HL-60 (cell line): ENCODE measurements around the gene RERE.

Source experiments
- DNase-seq, 2 experiments: peaks; one replicate each; pipeline ENCODE4 v3.0.0-alpha.2; 2010 to 2020; ENCODE audit warnings: low read depth in 1 of 2, low spot score in 1 of 2
- H3K27ac ChIP-seq: fragments of 250-450 bp; sonication (Bioruptor Pico); replicated peaks from 2 replicates; pipeline ENCODE4 v1.5.1; 2020; ENCODE audit warnings: mild to moderate bottlenecking, moderate library complexity
- H3K27me3 ChIP-seq: fragments of 250-450 bp; sonication (Bioruptor Pico); 2 replicates; pipeline ENCODE4 v1.5.1; 2021; ENCODE audit warnings: mild to moderate bottlenecking, moderate library complexity; ENCODE audit not compliant: insufficient read depth, poor library complexity, severe bottlenecking
- H3K4me3 ChIP-seq: replicated peaks from 2 replicates; pipeline ENCODE4 v1.5.1; 2011; ENCODE audit warnings: mild to moderate bottlenecking, control low read depth, low read length; ENCODE audit not compliant: insufficient read depth
- CTCF ChIP-seq: IDR thresholded peaks from one replicate; pipeline ENCODE4 v1.5.1; 2011; ENCODE audit warnings: low read length, control low read depth, inconsistent platforms; ENCODE audit not compliant: insufficient read depth
- GABPA ChIP-seq: IDR thresholded peaks from 2 replicates; pipeline ENCODE4 v1.6.1; 2012; ENCODE audit warnings: low read depth
- POLR2AphosphoS5 ChIP-seq: IDR thresholded peaks from 2 replicates; pipeline ENCODE4 v1.6.1; 2012; ENCODE audit warnings: low read depth
- REST ChIP-seq: IDR thresholded peaks from 2 replicates; pipeline ENCODE4 v1.6.1; 2012; ENCODE audit warnings: low read depth; ENCODE audit not compliant: insufficient replicate concordance
- SPI1 ChIP-seq: IDR thresholded peaks from 2 replicates; pipeline ENCODE4 v1.6.1; 2012; ENCODE audit warnings: low read depth, mild to moderate bottlenecking, borderline replicate concordance

Gene RERE

GRCh38 chr1:8858888-8859706 is 41.7 kb upstream of the RERE start:
- TF ChIP-seq GABPA (no peak), POLR2AphosphoS5 (peak; percentile 64), REST (no peak), CTCF (peak; percentile 24)
- Histone ChIP-seq H3K27me3 (no peaks in the 10 kb centered on the region), H3K4me3 (no peak overlapping the region), H3K27ac (peak overlapping the region; percentile 42)
- peak in 1 of 2 experiments; percentile 75 for DNase-seq

GRCh38 chr1:8858112-8858668 is 40.8 kb upstream of the RERE start:
- no peak overlapping the region for H3K4me3 ChIP-seq
- H3K27ac ChIP-seq: peak overlapping the region; percentile 42
- no peak for TF ChIP-seq SPI1
- peak; percentile 84 for TF ChIP-seq POLR2AphosphoS5
- DNase-seq: peak in 1 of 2 experiments; percentile 77
- H3K27me3 ChIP-seq: no peaks in the 10 kb centered on the region

GRCh38 chr1:8856689-8857412 is 39.4 kb upstream of the RERE start:
- DNase-seq: no peak
- TF ChIP-seq SPI1 (no peak), GABPA (no peak), REST (no peak), POLR2AphosphoS5 (no peak), CTCF (no peak)
- Histone ChIP-seq H3K4me3 (no peak overlapping the region), H3K27me3 (no peaks in the 10 kb centered on the region), H3K27ac (no peak overlapping the region)

GRCh38 chr1:8854240-8854639 is 36.8 kb upstream of the RERE start:
- H3K27me3 ChIP-seq: no peaks in the 10 kb centered on the region
- H3K27ac ChIP-seq: no peak overlapping the region
- DNase-seq: no peak
- TF ChIP-seq REST: no peak
- no peak for TF ChIP-seq SPI1
- no peak overlapping the region for H3K4me3 ChIP-seq
